Fibroblast of villous mesenchyme (primary cell): ENCODE data around the gene SIGLEC12. TPM values are rescaled to one million over a fixed set of nuclear protein-coding genes. Genes with fewer than 3 reads are reported as not detected.

Experiments
- DNase-seq: peaks from one replicate; pipeline ENCODE4 v3.0.0-alpha.2; 2010; ENCODE audit warnings: low read depth
- H3K4me3 ChIP-seq: 2 replicates; pipeline ENCODE4 v1.5.1; 2011; ENCODE audit warnings: low read depth, mild to moderate bottlenecking, low read length
- CTCF ChIP-seq: IDR thresholded peaks from 2 replicates; pipeline ENCODE4 v1.5.1; 2012; ENCODE audit warnings: low read depth, mild to moderate bottlenecking, low read length; ENCODE audit not compliant: insufficient read depth
- total RNA-seq: library from RNA; depleted of rRNA; stranded (reverse); fragments of >200 nt; gene quantifications from 2 replicates; pipeline ENCODE4 v1.2.3, GENCODE V29; 2012

SIGLEC12 gene
- total RNA-seq, 1 donor: not detected

- no peak overlapping the region for H3K4me3 ChIP-seq
- no peak for TF ChIP-seq CTCF
- DNase-seq: no peak
Observed at GRCh38 chr19:51476164-51476563, 25.4 kb downstream of the SIGLEC12 start.

- DNase-seq: peak; percentile 61
- peak; percentile 76 for TF ChIP-seq CTCF
- no peak overlapping the region for H3K4me3 ChIP-seq
Observed at GRCh38 chr19:51473009-51473707, 28.4 kb downstream of the SIGLEC12 start.

- no peak overlapping the region for H3K4me3 ChIP-seq
- DNase-seq: no peak
- no peak for TF ChIP-seq CTCF
Observed at GRCh38 chr19:51472607-51473006, 29.0 kb downstream of the SIGLEC12 start.

- H3K4me3 ChIP-seq: no peak overlapping the region
- TF ChIP-seq CTCF: no peak
- no peak for DNase-seq
Observed at GRCh38 chr19:51471527-51471926, 30.1 kb downstream of the SIGLEC12 start.

GRCh38 chr19:51470966-51471365 lies 30.6 kb downstream of the SIGLEC12 start:
- DNase-seq: no peak
- TF ChIP-seq CTCF: no peak
- H3K4me3 ChIP-seq: no peak overlapping the region

- no peak for TF ChIP-seq CTCF
Observed at GRCh38 chr19:51469629-51470028, 32.0 kb downstream of the SIGLEC12 start.

GRCh38 chr19:51469162-51469561 lies 32.4 kb downstream of the SIGLEC12 start:
- H3K4me3 ChIP-seq: no peak overlapping the region
- no peak for DNase-seq
- TF ChIP-seq CTCF: no peak

More at GRCh38 chr19:51469629-51470028, 32.0 kb downstream of the SIGLEC12 start:
- DNase-seq: no peak
- H3K4me3 ChIP-seq: no peak overlapping the region
